ENCODE data around the gene YJEFN3. TPM values are rescaled to one million over a fixed set of nuclear protein-coding genes. Genes with fewer than 3 reads are reported as not detected.
A peak's percentile ranks its signal among the peaks of the same experiment; 100 is the strongest.

YJEFN3 gene
- total and polyA plus RNA-seq, 2 donors from 2014 or later, result 3.1 to 3.7 TPM

- TF ChIP-seq CTCF (IDR thresholded peaks at IDR 0.05; ENCODE audit: borderline replicate concordance, extremely low read depth, insufficient read depth), result no peak
- DNase-seq (peak in 1 of 5 donors; percentile 66), FAIRE-seq (no peak)
- no peak overlapping the region for H3K27ac ChIP-seq (ENCODE audit: low read depth in 2 of 2, low read length in 2 of 2)
- H3K4me3 ChIP-seq (ENCODE audit: low read length in 3 of 3), result no peak overlapping the region
- H3K36me3 ChIP-seq (ENCODE audit: control insufficient read depth in 2 of 3, insufficient read depth in 3 of 3, low read length in 3 of 3), result no peaks in the 10 kb centered on the region
- no peaks in the 10 kb centered on the region for H3K9me3 ChIP-seq (ENCODE audit: control insufficient read depth in 2 of 3, insufficient read depth in 1 of 3, low read length in 3 of 3)
- no peaks in the 10 kb centered on the region for H3K4me1 ChIP-seq (ENCODE audit: control insufficient read depth in 2 of 3, insufficient read depth in 2 of 3, low read depth in 1 of 3, low read length in 3 of 3)
- no peak overlapping the region for H3K9ac ChIP-seq (ENCODE audit: low read length in 3 of 3)
- intact Hi-C loops (cut with DNase I), result no loop called here
- no peaks in the 10 kb centered on the region for H3K27me3 ChIP-seq (ENCODE audit: control insufficient read depth, insufficient read depth, low read length)
These were observed 18.0 kb downstream of the YJEFN3 start for GRCh38 chr19:19546751-19547162.

- Histone ChIP-seq H3K27me3 (ENCODE audit: control insufficient read depth, insufficient read depth, low read length) (no peaks in the 10 kb centered on the region), H3K9ac (ENCODE audit: low read length in 3 of 3) (no peak overlapping the region), H3K9me3 (ENCODE audit: control insufficient read depth in 2 of 3, insufficient read depth in 1 of 3, low read length in 3 of 3) (no peaks in the 10 kb centered on the region), H3K36me3 (ENCODE audit: control insufficient read depth in 2 of 3, insufficient read depth in 3 of 3, low read length in 3 of 3) (no peaks in the 10 kb centered on the region), H3K4me3 (ENCODE audit: low read length in 3 of 3) (no peak overlapping the region), H3K4me1 (ENCODE audit: control insufficient read depth in 2 of 3, insufficient read depth in 2 of 3, low read depth in 1 of 3, low read length in 3 of 3) (no peaks in the 10 kb centered on the region), H3K27ac (ENCODE audit: low read depth in 2 of 2, low read length in 2 of 2) (no peak overlapping the region)
- peak in 1 of 5 donors; percentile 60 for DNase-seq
- TF ChIP-seq CTCF (IDR thresholded peaks at IDR 0.05; ENCODE audit: borderline replicate concordance, extremely low read depth, insufficient read depth), result no peak
- FAIRE-seq, result no peak
- intact Hi-C loops (cut with DNase I), result no loop called here
These were observed 19.1 kb downstream of the YJEFN3 start for GRCh38 chr19:19547674-19548336.

- Histone ChIP-seq H3K4me1 (ENCODE audit: control insufficient read depth in 2 of 3, insufficient read depth in 2 of 3, low read depth in 1 of 3, low read length in 3 of 3) (no peaks in the 10 kb centered on the region), H3K9ac (ENCODE audit: low read length in 3 of 3) (no peak overlapping the region), H3K4me3 (ENCODE audit: low read length in 3 of 3) (no peak overlapping the region), H3K27me3 (ENCODE audit: control insufficient read depth, insufficient read depth, low read length) (no peaks in the 10 kb centered on the region), H3K9me3 (ENCODE audit: control insufficient read depth in 2 of 3, insufficient read depth in 1 of 3, low read length in 3 of 3) (no peaks in the 10 kb centered on the region), H3K36me3 (ENCODE audit: control insufficient read depth in 2 of 3, insufficient read depth in 3 of 3, low read length in 3 of 3) (no peaks in the 10 kb centered on the region), H3K27ac (ENCODE audit: low read depth in 2 of 2, low read length in 2 of 2) (no peak overlapping the region)
- FAIRE-seq (no peak), DNase-seq (peak in 1 of 5 donors; percentile 28)
- TF ChIP-seq CTCF (IDR thresholded peaks at IDR 0.05; ENCODE audit: borderline replicate concordance, extremely low read depth, insufficient read depth), result no peak
- intact Hi-C loops (cut with DNase I), result no loop called here
These were observed 20.4 kb downstream of the YJEFN3 start for GRCh38 chr19:19548915-19549759.
